Activated gamma-delta T cell treated with Interleukin-2 at 50 U/mL for 16 hours (primary cell): Measurements from ENCODE around the gene ALCAM.
"Not testable (repeated sequence)": the region's sequence is repeated elsewhere in the genome, so short reads cannot be mapped to it uniquely, and the experiment has no call there.

Experiments used
- DNase-seq: peaks from one replicate; pipeline ENCODE4 v3.0.0-alpha.2; 2020

Gene ALCAM

DNA sequence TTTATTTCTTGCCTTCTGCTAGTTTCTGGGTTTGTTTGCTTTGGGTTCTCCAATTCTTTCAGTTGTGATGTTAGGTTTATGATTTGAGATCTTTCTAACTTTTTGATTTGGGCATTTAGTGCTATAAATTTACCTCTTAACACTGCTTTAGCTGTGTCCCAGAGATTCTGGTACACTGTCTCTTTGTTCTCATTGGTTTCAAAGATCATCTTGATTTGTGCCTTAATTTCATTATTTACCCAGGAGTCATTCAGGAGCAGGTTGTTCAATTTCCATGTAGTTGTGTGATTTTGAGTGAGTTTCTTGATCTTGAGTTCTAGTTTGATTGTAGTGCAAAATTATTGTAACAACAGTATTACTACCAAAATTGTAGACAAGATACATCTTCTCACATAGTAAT is 25.9 kb downstream of the ALCAM start:
- DNase-seq: not testable (repeated sequence)

DNA sequence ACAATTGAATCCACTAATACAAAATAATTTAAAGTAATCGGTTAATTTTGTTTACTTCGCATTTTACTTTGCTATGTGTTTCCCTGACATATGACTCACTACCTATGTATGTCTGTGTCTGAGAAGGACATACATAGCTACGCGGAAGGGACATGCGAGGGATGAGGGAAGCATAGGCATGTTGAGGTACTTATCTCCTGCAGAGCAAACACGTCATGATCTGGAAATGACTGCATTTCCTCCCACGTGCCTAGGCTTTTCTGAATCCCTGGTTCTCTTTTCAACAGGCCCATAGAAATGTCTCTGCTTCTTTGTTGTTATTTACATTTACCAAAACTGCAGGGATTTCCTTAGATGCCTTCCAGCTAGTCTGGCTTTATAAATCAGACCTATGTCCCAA is 27.5 kb downstream of the ALCAM start:
- DNase-seq: no peak

DNA sequence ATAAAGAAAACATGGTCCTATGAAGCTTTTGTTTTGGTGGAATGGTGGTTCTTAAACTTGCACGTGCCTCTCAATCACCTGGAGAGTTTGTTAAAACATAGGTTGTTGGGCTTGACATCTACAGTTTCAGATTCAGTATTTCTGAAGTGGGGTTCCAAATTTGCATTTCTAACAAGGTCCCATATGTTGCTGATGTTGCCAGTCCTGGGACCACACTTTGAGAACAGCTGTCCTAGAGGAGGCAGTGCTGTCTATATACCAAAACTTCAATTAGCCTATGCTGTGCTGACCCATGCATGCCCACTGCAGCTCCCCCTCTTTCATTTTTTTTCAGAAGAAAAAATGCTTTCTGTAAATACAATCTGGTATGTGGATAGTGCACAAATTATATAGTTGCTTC is 31.3 kb downstream of the ALCAM start:
- no peak for DNase-seq

DNA sequence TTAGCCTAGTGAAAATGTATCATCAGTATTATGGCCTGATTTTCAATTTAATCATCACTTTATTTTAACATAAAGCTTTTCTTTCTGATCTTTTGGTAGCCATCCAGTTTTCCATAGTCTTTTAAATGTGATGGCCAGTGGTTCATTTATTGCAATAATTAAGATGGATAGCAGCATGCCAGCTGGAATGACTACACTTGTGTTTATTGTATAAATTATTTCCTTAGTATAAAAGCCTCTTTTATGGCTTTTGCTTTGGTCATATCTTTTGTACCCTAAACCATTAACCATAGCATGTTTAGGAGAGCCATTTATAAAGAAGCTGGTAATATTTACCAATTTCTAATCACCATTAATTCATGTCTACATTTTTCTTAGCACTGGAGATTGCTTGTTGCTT is 31.7 kb downstream of the ALCAM start:
- DNase-seq: no peak

DNA sequence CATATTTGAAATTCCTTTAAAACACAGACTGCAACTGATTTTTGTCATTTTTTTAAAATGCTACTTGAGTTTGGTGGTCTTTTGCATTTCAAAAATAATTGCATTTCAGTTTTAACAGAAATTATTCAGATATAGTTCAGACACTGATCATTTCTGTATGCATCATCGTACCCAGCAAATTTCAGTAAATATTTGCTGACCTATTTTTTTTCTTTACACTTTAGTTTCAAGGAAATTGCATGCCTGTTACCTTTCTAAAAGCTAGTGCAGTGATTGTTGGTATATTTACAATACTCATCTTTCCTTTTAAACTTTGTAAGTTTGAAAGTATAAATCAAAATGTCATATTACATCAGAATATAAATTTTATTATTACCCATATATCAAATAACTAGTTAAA is 32.4 kb downstream of the ALCAM start:
- no peak for DNase-seq

DNA sequence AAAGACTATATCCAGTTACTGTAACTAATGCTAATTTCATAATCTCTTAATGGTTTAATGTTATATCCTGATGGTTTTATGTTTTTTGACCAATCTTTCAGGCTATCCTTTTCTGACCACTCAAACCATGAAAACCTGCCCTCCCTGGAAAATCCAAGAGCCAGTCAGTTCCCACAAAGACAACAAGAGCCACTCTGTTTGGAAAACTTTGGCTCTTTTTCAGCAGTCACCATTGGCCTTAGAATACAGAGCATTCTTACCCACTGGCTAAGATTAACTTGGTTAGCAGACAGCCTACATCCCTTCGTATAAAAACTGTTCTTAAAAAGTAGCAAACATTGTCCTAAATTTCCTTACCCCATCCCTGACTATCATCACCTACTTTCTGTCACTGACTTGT is 32.9 kb downstream of the ALCAM start:
- no peak for DNase-seq

DNA sequence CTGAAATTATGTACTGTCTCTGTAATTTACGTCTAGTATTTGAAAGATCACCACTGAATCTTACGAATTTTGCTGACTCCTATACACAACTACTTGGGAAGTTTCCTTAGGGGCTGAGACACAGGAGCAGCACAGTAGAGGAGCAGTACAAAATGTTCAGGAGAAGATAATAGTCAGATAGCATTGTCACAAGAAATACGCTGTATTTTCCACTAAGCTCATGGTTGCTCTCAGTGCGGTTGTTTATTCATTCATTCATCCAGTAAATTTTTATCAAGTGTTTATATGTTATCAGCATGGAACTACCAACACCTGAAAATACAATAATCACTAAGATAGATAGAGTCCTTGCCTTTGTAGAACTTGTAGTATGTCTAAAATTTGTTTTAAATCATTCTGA is 34.5 kb downstream of the ALCAM start:
- no peak for DNase-seq

DNA sequence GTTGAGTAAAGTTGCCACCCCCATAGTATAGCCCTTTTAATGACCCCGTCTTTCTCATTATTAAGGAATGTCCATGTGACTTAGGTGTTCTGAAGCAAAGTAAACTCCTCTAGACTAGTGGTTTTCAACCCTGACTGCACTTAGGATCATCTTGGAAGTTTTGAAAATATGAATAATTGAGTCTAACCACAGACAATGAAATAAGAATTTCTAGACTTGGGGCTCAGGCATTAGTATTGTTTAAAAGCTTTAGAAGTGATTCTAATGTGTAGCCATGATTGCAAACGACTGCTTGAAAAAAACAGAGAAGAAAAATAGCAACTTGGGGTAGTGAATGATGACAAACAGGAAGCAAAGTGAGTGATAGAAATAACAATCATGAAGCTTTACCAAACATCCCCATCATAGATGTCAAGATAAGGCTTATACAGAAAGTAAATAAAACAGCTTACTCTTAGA is 35.0 kb downstream of the ALCAM start:
- no peak for DNase-seq

DNA sequence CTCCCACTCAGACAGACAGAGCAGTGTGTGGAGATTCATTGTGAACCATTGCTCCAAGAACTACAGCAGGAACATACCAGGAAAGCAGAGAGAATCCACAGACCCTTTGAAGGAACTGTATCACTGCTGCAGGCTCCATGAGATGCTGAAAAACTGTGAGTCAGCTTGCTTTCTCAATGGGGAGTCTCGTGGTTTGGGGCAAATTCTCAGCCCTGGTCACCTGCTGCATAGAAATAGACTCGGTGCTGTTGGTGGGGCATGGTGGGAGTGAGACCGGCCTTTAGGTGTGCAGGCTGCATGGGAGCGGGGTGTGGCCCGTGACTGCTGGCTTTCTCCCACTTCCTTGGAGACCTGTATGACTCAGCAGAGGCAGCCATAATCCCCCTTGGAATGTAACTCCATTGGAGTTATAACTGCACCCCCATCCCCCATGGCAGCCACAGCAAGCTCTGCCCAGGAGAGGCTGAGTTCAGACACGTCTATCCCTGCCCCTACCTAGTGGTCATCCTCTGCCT is 35.6 kb downstream of the ALCAM start:
- DNase-seq: no peak

DNA sequence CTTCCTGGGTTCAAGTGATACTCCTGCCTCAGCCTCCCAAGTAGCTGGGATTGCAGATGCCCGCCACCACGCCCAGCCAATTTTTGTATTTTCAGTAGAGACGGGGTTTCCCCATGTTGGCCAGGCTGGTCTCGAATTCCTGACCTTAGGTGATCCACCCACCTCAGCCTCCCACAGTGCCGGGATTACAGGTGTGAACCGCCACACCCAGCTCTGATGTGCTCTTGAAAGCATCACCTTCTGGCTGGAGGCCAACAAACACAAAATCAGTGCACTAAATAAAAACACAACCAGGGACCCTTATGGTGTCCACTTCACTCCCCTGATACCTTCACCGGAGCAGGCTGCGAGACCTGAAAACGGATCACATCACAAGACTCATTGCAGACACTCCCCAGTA is 36.3 kb downstream of the ALCAM start:
- DNase-seq: not testable (repeated sequence)

DNA sequence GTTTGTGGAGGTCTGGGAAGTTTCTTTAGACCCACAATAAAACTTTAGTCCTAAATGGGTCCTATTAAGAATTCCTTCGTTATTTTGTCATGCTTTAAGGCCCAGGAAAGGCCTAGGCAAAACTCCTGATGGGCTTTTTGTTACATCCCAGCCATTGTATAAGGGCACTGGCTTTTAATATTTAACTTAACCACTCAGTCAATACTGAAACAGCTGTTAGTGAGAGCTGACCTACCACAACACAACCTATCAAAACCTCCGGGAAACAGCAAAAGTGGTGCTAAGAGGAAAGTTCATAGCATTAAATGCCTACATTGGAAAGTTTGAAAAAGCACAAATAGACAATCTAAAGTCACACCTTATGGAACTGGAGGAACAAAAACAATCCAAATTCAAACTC is 39.6 kb downstream of the ALCAM start:
- DNase-seq: no peak

DNA sequence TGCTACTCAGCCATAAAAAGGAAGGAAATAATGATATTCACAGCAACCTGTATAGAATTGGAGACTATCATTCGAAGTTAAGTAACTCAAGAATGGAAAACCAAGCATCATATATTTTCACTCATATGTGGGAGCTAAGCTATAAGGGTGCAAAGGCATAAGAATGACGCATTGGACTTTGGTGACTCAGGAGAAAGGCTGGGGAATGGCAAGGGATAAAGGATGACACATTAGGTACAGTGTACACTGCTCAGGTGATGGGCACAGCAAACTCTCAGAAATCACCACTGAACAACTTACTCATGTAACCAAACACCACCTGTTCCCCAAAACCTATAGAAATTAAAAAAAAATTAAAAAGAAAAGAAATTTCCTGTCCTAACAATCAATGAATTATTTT is 42.7 kb downstream of the ALCAM start:
- no peak for DNase-seq

DNA sequence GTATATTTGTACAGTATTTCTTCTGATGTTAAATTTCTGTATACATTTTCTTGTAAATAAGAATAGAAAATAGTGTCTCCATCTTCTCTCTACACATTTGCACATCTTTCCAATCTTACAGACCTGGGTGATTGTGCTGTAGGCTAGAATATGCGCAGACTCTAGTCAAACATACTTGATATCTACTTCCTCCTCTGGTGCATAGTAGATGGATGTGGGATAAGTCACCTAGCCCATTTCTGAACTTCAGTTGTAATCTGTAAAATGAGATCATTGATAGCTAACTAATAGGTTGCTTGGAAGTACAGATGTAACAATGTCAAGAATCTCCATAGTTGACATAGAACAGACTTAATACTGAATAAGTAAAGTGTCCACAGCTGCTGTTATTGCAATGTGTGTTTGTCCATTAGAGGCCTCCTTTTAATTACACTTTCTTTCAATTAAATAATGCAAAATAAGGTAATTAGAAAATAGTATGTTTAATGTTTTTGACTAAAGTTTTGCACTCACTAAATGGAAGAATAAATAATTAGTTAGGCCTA is 46.7 kb downstream of the ALCAM start:
- DNase-seq: no peak

DNA sequence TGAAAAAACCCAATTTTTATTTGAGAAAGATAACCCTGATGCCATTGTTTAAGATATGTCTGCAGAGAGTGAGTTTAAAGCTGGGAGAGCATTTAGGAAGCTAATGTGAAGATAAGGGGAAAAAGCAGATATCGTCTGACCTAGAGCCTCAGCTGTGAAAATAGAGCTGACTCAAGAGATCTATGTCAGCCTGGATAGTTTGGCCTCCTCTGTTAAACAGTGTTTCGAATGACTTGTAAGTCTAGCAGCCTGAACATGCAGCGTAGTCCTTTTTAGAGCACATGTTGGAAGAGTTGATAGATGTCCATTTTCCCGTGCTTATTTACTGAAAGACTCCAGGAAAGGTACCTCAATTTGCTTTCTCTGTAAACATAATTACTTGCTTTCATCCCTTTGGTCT is 48.1 kb downstream of the ALCAM start:
- DNase-seq: no peak

DNA sequence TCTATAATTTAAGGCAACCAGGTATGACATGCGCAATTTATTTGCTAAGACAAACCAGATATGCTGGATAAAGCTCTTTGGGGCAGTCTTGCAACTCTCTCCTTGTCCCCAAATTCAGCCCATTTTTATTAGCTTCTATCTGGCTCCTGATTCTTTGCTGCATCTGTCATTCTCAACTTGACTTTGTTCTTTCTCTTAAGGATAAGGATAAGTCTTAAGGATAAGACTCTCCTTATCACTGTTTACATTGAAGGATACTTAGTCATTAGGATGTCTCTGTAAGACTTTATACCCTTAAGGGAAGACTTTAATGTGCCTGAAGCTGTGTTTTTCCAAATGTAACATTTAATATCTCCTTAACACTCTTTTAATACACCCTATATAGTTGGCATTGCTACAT is 49.2 kb downstream of the ALCAM start:
- DNase-seq: no peak

DNA sequence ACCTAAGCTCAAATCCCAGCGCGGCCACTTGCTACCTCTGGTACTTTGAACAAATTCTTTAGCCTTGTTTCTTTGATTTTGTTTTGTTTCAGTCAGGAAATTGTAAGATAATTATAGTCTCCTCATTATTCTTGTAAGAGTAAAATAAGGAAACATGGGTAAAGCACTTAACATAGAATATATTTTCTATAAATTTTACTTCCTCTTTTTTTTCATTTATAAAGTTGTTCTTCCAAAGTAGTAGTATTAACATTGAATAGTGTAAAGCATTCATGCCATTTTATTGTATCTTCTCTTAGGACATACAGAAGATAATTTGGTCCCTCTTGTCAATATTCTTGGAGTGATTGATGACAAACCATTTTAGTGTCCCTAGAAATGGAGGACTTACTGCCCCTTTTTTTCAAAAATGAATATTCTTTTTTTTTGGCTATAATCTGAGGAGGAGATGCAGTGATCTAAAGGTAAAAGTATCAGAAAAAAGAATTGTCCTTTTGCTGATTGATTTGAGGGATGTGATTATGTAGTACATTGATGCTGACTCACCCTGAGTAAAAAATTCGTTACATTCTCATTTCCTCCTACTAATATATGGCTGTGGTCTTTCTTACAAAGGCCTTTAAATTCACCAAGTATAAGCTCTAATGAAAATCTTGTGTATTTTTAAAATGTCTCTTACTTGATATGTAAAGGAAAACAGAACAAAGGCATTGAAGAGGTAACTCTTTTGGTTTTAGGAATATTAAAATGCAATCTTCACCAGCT is 51.0 kb downstream of the ALCAM start:
- no peak for DNase-seq

DNA sequence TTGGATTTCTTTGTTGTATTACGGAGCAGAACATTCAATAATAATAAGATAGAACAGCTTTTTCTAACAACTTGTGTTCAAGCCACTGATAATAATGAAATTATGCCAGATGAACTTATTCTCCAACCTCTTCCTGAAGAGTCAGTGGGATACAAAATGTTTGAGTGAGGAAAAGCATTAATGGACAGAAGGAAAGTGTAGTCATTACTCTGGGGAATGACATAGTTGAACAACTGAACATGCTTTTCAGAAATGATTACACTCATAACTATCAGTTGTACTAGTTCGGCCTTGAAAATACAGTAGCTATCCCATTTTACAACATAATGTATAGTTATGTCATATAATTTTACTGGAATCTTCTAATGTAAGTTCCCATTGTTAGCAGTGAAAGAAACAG is 55.9 kb downstream of the ALCAM start:
- no peak for DNase-seq

DNA sequence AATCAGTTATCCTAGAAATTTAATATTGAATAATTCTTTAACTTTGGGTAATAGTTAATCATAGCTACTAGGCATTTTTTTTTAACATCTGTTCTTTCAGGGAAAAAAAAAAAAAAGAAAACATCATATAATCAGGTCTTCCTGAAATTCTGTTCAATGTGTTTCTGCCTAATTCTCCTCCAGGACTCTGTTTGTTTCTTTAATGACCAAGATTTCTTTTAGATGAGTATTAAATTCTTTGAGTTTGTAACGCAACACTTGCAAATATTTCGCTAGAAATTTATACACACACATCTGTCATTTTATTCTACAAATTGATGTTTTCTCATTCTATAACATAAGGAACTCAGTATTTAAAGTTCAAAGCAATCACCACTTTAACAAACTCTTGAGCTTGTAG is 56.7 kb downstream of the ALCAM start:
- no peak for DNase-seq

DNA sequence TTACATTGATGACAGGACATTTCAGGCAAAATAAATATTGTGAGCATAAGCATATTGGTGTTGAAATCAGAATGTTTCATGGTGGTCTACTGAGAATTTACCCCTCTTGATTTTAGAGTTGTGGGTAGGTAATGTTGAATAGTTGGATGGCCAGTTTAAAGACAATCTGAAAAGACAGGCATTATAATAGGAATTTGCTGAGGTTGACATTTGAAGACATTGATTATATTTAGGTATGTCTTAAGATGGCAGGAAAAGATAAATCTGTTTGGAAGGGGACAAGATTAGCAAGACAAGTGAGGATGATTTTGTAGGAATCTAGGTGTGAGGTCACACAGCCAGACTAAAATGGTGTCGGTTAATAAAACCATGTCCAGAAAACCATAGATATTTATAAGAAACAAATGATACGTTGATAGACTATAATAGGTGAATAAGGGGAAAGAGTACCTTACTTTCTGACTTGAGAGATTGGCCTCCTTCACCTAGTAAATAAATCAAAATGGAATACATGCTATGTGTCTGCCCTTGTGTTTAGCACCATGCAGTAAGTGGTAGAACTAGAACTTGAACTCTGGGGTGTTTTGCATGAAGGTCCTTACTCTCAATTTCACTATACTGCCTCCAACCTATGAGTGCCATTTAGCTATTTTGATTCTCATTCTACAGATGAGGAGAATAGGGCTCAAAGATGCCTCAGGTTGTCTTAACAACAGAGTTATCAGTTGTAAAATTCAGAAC is 57.9 kb downstream of the ALCAM start:
- no peak for DNase-seq

DNA sequence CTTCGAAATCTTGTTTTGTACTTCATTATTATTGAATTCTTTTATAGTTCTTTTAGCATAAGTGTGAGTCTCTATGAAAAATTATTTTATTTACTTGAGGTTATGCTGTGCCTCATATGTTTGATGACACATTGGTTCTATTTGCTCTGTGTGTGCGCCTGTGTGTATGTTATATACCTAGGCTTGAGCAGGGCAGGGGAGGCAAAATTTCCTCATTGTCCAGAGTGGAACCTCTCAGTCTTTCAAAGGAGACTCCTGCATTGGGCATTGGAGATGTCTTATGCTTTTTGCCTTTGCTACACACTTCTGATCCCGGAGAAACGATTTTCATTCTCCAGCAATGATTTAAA is 58.4 kb downstream of the ALCAM start:
- DNase-seq: no peak

DNA sequence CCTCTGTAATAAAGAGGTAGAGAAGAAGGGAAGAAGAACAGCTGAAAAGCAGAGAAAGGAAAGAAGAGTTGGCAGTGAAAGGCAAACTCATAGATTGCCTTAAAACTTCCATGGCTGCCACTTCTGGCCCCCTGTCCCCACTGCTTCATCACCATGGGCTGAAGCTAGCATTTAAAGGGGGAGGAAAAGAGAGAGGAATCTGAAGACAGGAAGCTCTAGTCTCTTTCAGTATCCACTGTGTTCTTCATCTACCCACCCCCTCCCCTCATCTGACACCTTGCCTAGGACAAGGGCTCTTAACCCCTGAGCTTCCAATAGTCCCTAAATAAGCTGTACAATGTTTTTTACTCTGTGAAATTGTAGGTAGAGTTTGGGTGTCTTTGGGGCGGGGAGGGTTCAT is 60.6 kb downstream of the ALCAM start:
- DNase-seq: no peak

DNA sequence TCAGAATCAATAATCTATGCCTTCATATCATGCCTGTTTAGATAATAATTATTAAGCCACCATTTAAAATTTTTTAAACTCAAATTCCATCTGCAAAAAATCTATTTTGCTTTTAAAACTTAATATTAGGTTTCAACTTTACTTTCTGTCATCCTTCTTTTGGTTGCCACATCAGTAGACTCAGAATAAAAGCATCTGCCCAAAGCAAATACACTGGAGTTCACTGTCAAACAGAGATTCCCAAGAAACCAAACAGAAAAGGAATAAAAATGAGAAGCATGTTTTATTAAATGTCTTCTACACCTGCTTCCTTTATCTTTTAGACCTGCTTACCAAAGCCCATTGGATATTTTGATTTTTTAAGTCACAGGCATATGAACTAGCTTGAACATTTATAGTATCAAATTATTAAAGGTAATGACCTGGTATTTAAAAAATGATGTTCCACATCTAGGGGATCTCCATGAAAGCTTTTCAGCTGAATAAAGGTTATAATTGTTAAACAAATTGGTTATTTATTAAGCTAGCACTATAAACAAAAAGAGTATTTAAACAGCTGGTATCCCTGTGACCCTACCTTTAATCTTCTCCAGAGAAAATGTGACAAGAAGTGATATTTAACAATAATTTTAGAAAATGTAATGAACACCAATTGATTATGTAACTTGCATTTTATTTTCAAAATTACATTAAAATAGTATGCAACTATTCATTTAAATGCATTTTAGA is 62.5 kb downstream of the ALCAM start:
- DNase-seq: no peak

DNA sequence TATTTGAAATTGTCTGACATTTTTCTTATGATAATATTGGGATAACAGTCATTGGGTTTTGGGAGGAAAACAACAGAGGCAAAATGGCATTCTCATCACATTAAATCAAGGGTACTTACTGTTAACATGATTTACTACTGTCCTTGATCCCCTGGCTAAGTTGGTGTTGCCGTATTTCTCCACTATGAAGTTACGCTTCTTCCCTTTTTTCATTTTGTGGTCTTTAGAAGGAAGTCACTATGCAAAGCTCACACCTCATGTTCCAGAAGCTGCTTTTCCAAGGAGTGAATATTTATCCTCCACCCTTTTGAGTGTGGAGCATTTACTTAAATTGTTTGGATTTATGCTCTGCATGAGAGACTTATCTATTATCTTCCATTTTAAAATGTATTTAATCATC is 63.7 kb downstream of the ALCAM start:
- no peak for DNase-seq

DNA sequence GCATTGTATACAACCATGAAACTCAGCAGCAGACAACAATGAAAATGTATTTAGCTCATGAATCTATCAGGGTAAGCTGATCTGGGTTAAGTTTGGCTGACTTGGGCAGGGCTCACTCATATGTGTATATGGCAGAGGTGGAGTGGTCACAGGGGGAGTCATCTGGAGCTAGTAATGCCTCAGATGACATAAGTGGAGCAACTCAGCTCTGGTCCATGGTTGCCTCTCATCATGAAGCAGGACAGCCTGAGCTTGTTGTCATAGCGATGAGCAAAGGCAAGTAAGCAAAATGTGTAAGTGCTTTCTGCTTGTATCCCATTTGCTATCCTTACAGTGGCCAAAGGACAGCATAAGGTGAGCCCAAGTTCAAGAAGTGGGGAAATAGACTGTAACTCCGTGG is 64.5 kb downstream of the ALCAM start:
- DNase-seq: no peak
